Measurements from ENCODE around the gene DHFR. TPM values are rescaled to one million over a fixed set of nuclear protein-coding genes. Genes with fewer than 3 reads are reported as not detected.

Gene DHFR
- 1 to 10 TPM; 3.9 to 4.8 TPM for total RNA-seq

DNA sequence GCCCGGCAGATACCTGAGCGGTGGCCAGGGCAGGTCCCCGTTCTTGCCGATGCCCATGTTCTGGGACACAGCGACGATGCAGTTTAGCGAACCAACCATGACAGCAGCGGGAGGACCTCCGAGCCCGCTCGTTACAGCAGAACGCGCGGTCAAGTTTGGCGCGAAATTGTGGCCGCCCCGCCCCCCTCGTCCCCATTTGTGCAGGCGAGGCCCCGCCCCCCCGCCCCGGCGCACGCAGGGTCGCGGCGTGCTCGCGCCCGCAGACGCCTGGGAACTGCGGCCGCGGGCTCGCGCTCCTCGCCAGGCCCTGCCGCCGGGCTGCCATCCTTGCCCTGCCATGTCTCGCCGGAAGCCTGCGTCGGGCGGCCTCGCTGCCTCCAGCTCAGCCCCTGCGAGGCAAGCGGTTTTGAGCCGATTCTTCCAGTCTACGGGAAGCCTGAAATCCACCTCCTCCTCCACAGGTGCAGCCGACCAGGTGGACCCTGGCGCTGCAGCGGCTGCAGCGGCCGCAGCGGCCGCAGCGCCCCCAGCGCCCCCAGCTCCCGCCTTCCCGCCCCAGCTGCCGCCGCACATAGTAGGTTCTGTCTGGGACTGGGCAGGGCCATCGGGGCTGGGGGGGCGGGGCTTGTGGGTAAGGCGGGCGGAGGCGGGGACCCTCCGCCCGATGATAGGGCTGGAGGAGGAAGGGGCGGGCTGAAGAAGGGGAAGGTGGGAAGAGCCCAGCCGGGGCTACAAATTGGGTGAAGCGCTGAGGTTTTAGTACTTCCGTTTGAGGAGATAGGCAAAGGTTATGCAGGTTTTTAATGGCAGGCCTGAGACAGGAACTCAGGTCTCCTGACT, at the start of gene DHFR, which contains the start of gene MSH3:
Gene DHFR, minus strand, starts transcription at position 593 of the 840 bp plus-strand sequence. Its CDS starts 494 bp downstream, at position 99.
Gene MSH3, plus strand, starts transcription at position 262 of the 840 bp plus-strand sequence. Its CDS starts 76 bp downstream, at position 338.
- peak in 1 of 2 donors; percentile 52 for TF ChIP-seq CTCF (IDR thresholded peaks at IDR 0.05)
- DNase-seq (ENCODE audit: low spot score) = peak; percentile 76
- Histone ChIP-seq H3K9me3 (no peaks in the 10 kb centered on the region), H3K27ac (peak within 1 kb of the TSS; percentile 93 to 99), H3K27me3 (no peaks in the 10 kb centered on the region), H3K4me1 (peaks cover 0 to 18% of the 10 kb centered on the region in 2 donors), H3K4me3 (peak within 1 kb of the TSS; percentile 94 to 99), H3K36me3 (peaks cover 13% of the 10 kb centered on the region)

DNA sequence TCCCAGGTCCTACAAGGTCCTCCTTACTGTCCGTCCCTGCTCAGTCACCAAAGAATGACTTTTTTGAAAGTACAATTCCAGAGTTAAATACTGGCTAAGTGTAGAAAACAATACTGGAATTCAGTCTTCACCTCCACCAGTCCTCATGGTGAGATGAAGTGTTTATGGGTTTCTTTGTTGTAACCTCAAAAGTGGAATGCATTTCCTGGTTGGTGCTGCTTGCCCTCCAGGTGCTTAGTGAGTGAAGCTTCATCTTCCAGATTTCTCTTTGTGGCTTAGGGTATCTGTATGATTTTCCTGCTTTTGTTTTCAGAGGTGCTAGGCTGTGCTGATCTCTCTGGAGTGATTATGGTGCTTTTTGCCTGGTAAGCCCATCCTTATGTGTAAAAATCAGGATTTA, 49.4 kb upstream of the DHFR start:
- TF ChIP-seq CTCF (IDR thresholded peaks at IDR 0.05) = no peak
- no peak overlapping the region for H3K27ac ChIP-seq
- no peaks in the 10 kb centered on the region for H3K36me3 ChIP-seq
- H3K27me3 ChIP-seq = no peaks in the 10 kb centered on the region
- H3K9me3 ChIP-seq = no peaks in the 10 kb centered on the region
- no peaks in the 10 kb centered on the region for H3K4me1 ChIP-seq
- no peak for DNase-seq (ENCODE audit: low spot score)
- no peak overlapping the region for H3K4me3 ChIP-seq

DNA sequence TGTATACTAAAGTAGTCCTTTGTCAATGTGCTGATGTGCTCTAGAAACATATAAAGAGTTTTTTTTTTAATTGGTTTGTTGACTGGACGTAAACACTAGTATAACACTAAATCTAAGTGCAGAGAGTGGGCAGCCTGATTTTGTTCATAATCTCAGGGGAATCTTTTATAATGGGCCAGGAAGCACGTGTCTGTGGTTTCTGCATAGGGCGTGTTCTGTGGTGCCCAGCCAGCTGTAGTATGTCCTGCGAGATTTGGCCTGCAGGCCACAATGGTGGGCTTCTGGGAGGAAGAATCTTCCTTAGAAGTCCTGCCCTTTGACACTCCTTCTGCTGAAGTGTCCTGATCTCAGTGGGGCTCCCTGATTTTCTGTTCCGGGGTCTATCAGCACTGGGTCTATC, 49.0 kb upstream of the DHFR start:
- Histone ChIP-seq H3K4me1 (no peaks in the 10 kb centered on the region), H3K4me3 (no peak overlapping the region), H3K9me3 (no peaks in the 10 kb centered on the region), H3K36me3 (no peaks in the 10 kb centered on the region), H3K27me3 (no peaks in the 10 kb centered on the region), H3K27ac (no peak overlapping the region)
- TF ChIP-seq CTCF (IDR thresholded peaks at IDR 0.05) = no peak
- no peak for DNase-seq (ENCODE audit: low spot score)

DNA sequence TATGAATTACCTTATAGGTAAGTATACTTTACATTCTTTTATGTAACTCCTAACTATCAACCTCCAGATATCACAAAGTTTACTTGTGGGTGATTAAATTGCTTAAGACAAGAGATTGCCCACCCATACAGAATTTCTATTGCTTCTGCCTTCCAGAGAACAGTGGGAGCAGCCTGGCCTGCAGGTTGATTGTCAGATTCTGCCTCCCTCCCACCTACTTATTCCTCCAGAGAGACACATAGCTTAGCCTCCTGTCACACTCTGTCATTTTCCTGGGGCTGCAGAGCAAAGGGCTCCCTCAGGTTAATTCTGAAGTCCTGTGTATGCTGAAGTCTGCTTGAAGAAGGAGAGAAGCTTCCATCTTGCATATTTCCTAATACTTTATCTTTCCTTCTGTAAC, 48.5 kb upstream of the DHFR start:
- Histone ChIP-seq H3K27me3 (no peaks in the 10 kb centered on the region), H3K36me3 (no peaks in the 10 kb centered on the region), H3K4me1 (no peaks in the 10 kb centered on the region), H3K9me3 (no peaks in the 10 kb centered on the region), H3K4me3 (no peak overlapping the region), H3K27ac (no peak overlapping the region)
- TF ChIP-seq CTCF (IDR thresholded peaks at IDR 0.05) = no peak
- no peak for DNase-seq (ENCODE audit: low spot score)

DNA sequence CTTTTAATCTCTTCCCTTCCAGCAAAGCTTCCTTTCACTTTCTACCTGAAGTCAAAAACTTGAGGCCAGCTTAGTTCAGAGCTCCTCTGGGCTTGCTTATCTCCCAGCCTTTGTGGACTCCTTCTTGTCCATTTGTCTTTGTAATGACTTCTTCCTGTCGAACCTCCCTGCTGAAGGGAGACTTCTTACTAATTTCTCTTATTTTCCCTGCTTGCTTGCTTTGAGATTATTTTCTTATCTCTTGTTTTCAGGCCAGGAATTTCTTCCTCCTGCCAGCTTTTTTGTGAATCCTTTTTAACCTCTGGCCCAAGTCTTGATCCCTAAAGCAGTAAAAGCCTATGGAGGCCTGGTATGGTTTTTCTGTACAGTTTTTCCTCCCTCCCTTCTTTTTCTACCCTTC, 46.8 kb upstream of the DHFR start:
- TF ChIP-seq CTCF (IDR thresholded peaks at IDR 0.05) = no peak
- Histone ChIP-seq H3K27me3 (no peaks in the 10 kb centered on the region), H3K4me3 (no peak overlapping the region), H3K27ac (no peak overlapping the region), H3K9me3 (no peaks in the 10 kb centered on the region), H3K36me3 (no peaks in the 10 kb centered on the region), H3K4me1 (no peaks in the 10 kb centered on the region)
- DNase-seq (ENCODE audit: low spot score) = no peak
